GM18507 (cell line): ENCODE results near the gene DROSHA.

Experiments
- DNase-seq: peaks from one replicate; pipeline ENCODE4 v3.0.0; 2011; ENCODE audit warnings: low read depth; ENCODE audit not compliant: insufficient read length; ENCODE audit errors: extremely low spot score
- FAIRE-seq: peaks from 2 replicates; lab custom pipeline; 2011; peaks lifted over from hg19 to GRCh38; lab: Jason Lieb, UNC

Gene DROSHA

GRCh38 chr5:31530541-31531265 is 1.2 kb downstream of the DROSHA start:
- FAIRE-seq (no peak), DNase-seq (no peak)

- FAIRE-seq (no peak), DNase-seq (no peak)
Measured at GRCh38 chr5:31523041-31523440, 8.9 kb downstream of the DROSHA start.

- DNase-seq (no peak), FAIRE-seq (no peak)
Measured at GRCh38 chr5:31516802-31517201, 15.1 kb downstream of the DROSHA start.

DNA sequence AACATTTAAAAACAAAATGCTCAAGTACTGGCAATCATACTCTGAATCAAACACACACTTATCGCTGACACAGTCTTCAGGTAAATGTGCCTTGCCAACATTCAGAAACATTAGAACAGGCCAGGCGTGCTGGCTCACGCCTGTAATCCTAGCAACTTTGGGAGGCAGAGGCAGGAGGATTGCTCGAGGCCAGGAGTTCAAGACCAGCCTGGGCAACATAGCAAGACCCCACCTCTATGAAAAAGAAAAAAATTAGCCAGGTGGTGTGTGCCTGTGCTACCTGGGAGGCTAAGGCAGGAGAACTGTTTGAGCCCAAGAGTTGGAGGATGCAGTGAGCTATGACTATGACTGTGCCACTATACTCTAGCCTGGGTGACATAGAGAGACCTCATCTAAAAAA is 20.6 kb downstream of the DROSHA start:
- FAIRE-seq (no peak), DNase-seq (no peak)

GRCh38 chr5:31504529-31504928 is 27.4 kb downstream of the DROSHA start:
- DNase-seq, result no peak
- no peak for FAIRE-seq

DNA sequence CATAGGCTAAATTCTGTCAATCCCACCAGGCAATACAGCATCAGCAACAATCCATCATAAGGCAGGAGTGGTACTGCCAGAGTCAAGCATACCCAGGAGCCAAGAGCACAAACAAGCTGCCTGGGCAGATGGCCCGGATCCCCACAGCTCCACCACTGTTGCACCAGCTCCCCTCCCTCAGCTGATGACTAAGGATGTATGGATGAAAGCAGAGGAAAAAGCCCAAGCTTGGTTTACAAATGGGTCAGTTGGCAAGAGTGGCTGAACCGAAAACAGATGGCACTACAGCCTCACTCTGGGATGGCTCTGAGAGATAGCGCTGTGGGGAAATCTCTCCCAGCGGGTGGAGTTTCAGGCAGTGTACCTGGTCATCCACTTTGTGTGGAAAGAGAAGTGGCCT is 29.4 kb downstream of the DROSHA start:
- FAIRE-seq, result no peak

GRCh38 chr5:31500256-31500655 is 31.6 kb downstream of the DROSHA start:
- DNase-seq (no peak), FAIRE-seq (no peak)

More for the DNA sequence above, 29.4 kb downstream of the DROSHA start:
- no peak for DNase-seq

GRCh38 chr5:31496891-31497290 is 35.0 kb downstream of the DROSHA start:
- FAIRE-seq (no peak), DNase-seq (no peak)

DNA sequence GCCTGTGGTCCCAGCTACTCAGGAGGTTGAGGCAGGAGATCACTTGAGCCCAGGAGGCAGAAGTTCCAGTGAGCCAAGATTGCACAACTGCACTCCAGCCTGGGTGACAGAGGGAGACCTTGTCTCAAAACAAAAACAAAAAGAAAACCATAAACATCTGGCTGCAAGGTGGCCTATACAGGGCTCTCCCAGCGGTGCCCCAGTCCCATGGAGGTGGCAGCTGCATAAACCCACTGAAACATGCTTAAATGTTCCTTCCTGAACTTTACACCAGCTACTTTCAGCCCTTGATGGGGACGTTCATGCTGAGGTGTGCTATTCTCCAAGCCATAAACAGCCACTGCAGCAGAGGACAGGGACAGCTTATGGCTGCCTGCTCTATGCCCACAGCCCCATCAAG is 35.6 kb downstream of the DROSHA start:
- FAIRE-seq (no peak), DNase-seq (no peak)

- FAIRE-seq, result no peak
- DNase-seq, result no peak
Measured at GRCh38 chr5:31495336-31495735, 36.6 kb downstream of the DROSHA start.

DNA sequence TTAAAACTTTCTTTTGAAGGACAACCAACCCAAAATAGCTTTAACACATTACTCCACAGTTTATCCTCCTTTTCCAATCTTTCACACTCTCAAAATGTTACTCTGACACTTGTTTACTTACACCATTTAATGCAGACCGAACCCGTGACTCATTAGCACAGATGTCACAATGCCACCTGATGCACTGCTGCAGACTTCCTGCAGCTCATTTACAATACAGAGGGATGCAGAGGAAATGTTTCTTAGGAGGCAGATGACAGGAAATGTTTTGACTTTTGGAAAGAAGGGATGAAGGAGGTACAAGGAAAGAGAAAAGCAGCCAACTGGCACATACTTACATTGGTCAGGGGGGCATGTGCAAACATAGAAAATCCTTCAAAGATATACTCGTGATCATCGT is 39.0 kb downstream of the DROSHA start:
- DNase-seq (no peak), FAIRE-seq (no peak)

DNA sequence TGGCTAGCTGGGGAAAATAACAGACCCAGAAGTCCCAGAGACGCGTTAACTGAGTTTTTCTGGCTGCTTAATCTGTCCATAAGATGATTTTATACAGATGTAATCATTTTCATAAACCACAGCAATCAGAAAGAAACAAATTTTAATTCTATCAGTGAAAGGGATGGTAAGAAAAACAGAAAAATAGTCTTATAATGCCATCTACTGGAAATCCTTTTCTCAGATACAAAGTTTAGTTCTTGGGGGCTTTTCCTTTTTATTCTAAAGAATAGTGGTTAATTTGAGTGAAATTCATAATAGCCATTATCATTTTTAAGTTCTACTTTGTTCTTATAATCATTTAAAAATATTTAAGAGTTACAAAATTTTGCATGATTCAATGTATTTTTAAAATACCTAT is 44.4 kb downstream of the DROSHA start:
- FAIRE-seq (no peak), DNase-seq (no peak)

- DNase-seq (no peak), FAIRE-seq (no peak)
Measured at GRCh38 chr5:31486441-31486840, 45.5 kb downstream of the DROSHA start.

- no peak for DNase-seq
- no peak for FAIRE-seq
Measured at GRCh38 chr5:31485376-31486207, 46.3 kb downstream of the DROSHA start.

DNA sequence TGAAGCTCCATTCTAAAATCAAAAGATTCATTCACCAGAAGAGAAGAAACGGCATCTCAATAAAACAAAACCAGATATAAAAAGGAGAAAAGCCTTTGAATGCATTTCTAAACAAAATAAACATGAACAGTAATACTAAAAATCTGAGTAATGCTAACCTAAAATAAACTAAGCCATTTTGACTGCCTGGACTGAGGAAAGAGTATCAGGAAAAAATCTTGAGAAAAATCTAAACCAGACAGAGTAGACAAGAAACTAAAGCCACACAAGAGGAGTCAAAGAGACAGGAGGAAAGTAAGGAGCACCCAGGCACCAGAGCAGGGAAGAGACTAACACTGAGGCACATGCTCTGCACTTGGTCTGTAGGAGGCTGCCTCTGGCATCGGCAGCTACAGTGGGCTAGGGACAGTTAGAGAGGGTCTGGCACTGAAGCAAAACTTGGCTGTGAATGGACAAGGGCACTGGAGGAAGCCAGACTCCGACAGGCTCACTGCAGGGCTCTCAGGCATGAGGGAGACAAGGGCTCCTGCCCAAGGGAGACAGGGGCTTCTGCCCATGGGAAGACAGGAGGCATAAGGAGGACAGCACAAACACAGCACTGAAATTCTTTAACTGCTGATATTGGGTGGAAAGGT is 50.2 kb downstream of the DROSHA start:
- FAIRE-seq (no peak), DNase-seq (no peak)

GRCh38 chr5:31479706-31480105 is 52.2 kb downstream of the DROSHA start:
- DNase-seq, result no peak
- FAIRE-seq, result no peak

DNA sequence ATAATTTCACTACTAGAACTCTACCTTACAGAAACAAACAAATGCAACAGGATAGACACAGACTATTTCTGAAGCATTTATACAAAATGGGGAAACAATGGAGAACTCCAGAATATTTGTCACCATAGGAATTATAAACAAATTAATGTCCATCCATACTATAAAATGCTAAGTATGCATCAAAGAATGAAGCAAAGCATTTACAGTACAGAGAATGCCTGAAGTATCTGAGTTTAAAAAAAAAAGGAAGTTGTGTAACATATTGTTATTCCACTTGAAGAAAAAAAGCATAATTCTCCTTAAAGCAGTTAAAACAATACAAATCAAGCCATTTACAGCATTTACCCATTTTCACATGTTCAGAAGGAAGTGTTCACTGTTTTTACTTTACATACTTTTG is 53.0 kb downstream of the DROSHA start:
- FAIRE-seq (no peak), DNase-seq (no peak)

DNA sequence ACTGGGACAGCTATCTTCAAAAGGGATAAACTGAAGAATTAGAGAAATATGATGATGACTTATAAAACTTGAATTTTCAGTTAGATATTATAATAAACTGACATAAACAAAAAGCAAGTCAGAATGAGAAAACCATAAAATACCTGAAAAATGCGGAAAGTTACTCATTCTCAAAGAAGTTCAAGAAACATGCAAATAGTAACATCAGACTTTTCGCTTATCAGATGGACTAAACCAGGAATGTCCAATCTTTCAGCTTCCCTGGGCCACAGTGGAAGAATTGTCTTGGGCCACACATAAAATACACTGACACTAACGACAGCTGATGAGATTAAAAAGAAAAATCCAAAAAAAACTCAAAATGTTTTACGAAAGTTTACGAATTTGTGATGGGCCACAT is 53.9 kb downstream of the DROSHA start:
- no peak for DNase-seq
- FAIRE-seq, result no peak

GRCh38 chr5:31477516-31477915 is 54.4 kb downstream of the DROSHA start:
- DNase-seq (no peak), FAIRE-seq (no peak)

GRCh38 chr5:31476738-31477141 is 55.2 kb downstream of the DROSHA start:
- DNase-seq, result no peak

DNA sequence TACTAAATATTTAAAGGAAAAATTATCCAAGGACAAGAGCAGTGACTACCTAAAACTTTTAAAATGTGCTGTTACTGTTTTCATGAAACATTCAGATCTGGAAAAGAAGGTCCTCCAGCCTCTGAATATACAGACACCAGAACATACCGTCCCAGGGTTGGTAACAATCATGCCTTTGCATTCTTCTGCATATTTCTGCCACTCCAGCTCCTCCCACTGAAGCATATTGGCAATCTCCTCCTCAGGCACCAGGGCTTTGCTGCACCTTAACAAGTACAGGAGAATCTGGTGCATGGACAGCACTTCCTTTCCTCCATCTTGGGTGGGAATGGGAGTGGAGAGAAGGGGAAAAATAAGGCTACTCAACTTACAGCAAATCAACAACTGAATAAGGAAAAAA is 60.0 kb downstream of the DROSHA start:
- FAIRE-seq, result no peak

More at GRCh38 chr5:31476738-31477141, 55.2 kb downstream of the DROSHA start:
- no peak for FAIRE-seq

More for the DNA sequence above, 60.0 kb downstream of the DROSHA start:
- no peak for DNase-seq
